GM23248 (cell line): ENCODE results near the gene PAFAH1B2. TPM values are rescaled to one million over a fixed set of nuclear protein-coding genes. Genes with fewer than 3 reads are reported as not detected.
"Not testable (repeated sequence)": the region's sequence is repeated elsewhere in the genome, so short reads cannot be mapped to it uniquely, and the experiment has no call there.

Experiments used
- DNase-seq: peaks from one replicate; pipeline ENCODE4 v3.0.0-alpha.2; 2015
- H2AFZ ChIP-seq: fragments of 200-600 bp; sonication (generic); 2 replicates; pipeline ENCODE4 v1.6.1; 2016; ENCODE audit warnings: antibody characterized with exemption
- H3F3A ChIP-seq: fragments of 200-600 bp; sonication (generic); 2 replicates; pipeline ENCODE4 v1.6.1; 2016; ENCODE audit warnings: mild to moderate bottlenecking, antibody characterized with exemption, mixed run types; ENCODE audit not compliant: insufficient read depth
- H3K27ac ChIP-seq: fragments of 200-600 bp; sonication (generic); 2 replicates; pipeline ENCODE4 v1.5.1; 2016; ENCODE audit warnings: mild to moderate bottlenecking
- H3K27me3 ChIP-seq: fragments of 200-600 bp; sonication (generic); replicated peaks from 2 replicates; pipeline ENCODE4 v1.6.1; 2016; ENCODE audit warnings: mild to moderate bottlenecking; ENCODE audit not compliant: insufficient read depth
- H3K36me3 ChIP-seq: fragments of 200-600 bp; sonication (generic); 2 replicates; pipeline ENCODE4 v1.6.1; 2016; ENCODE audit warnings: low read depth, mild to moderate bottlenecking
- H3K4me1 ChIP-seq: fragments of 200-600 bp; sonication (generic); 2 replicates; pipeline ENCODE4 v1.6.1; 2016; ENCODE audit warnings: mild to moderate bottlenecking; ENCODE audit not compliant: insufficient read depth
- H3K4me2 ChIP-seq: fragments of 200-600 bp; sonication (generic); one replicate; pipeline ENCODE4 v1.6.1; 2016; ENCODE audit warnings: mild to moderate bottlenecking; ENCODE audit not compliant: unreplicated experiment
- H3K4me3 ChIP-seq: fragments of 200-600 bp; sonication (generic); 2 replicates; pipeline ENCODE4 v1.5.1; 2016; ENCODE audit warnings: mild to moderate bottlenecking
- H3K79me2 ChIP-seq: fragments of 200-600 bp; sonication (generic); 2 replicates; pipeline ENCODE4 v1.6.1; 2016; ENCODE audit warnings: mild to moderate bottlenecking; ENCODE audit not compliant: insufficient read depth
- H3K9ac ChIP-seq: fragments of 200-600 bp; sonication (generic); 2 replicates; pipeline ENCODE4 v1.6.1; 2016; ENCODE audit warnings: mild to moderate bottlenecking
- H3K9me2 ChIP-seq: fragments of 200-600 bp; sonication (generic); 2 replicates; pipeline ENCODE4 v1.6.1; 2016; ENCODE audit warnings: mixed run types, mild to moderate bottlenecking, moderate library complexity; ENCODE audit not compliant: insufficient read depth
- H3K9me3 ChIP-seq: fragments of 200-600 bp; sonication (generic); one replicate; pipeline ENCODE4 v1.6.1; 2017; ENCODE audit warnings: low read depth
- H4K20me1 ChIP-seq: fragments of 200-600 bp; sonication (generic); 2 replicates; pipeline ENCODE4 v1.6.0; 2016; ENCODE audit not compliant: insufficient read depth
- EZH2 ChIP-seq: fragments of 200-600 bp; sonication (generic); IDR thresholded peaks from 2 replicates; pipeline ENCODE4 v1.6.1; 2018; ENCODE audit warnings: antibody characterized with exemption, mild to moderate bottlenecking; ENCODE audit not compliant: insufficient read depth, poor library complexity, severe bottlenecking
- EZH2phosphoT487 ChIP-seq: fragments of 200-600 bp; sonication (generic); IDR thresholded peaks from 2 replicates; pipeline ENCODE4 v1.6.1; 2018; ENCODE audit warnings: antibody characterized with exemption, moderate library complexity, mild to moderate bottlenecking, low read depth; ENCODE audit not compliant: insufficient read depth
- WGBS, 2 experiments: methylation state at CpG; one replicate each; pipeline ENCODE4 v1.1.6; 2015 to 2017; ENCODE audit warnings: low lambda C conversion rate in 2 of 2, low coverage in 1 of 2; ENCODE audit errors: missing lambda C conversion rate in 2 of 2; 5-methylcytosine and 5-hydroxymethylcytosine counted together
- in situ Hi-C: fragments of 300-500 bp; cut with MboI; formaldehyde crosslinking; loops from 2 replicates; pipeline ENCODE4 v1.15.0; 2020
- polyA plus RNA-seq: library from polyadenylated mRNA; unstranded; fragments of >200 nt; fragmentation: Nextera tagmentation; extraction: Ambion mirVana; gene quantifications from 2 replicates; pipeline ENCODE4 v1.2.1, GENCODE V29; 2016
- total RNA-seq: library from RNA; depleted of rRNA; stranded (reverse); fragments of >200 nt; shearing (Covaris generic); gene quantifications from 2 replicates; pipeline ENCODE4 v1.2.3, GENCODE V29; 2014

The PAFAH1B2 gene
- total and polyA plus RNA-seq, 2 experiments from 2014 or later = 116 to 140 TPM

DNA sequence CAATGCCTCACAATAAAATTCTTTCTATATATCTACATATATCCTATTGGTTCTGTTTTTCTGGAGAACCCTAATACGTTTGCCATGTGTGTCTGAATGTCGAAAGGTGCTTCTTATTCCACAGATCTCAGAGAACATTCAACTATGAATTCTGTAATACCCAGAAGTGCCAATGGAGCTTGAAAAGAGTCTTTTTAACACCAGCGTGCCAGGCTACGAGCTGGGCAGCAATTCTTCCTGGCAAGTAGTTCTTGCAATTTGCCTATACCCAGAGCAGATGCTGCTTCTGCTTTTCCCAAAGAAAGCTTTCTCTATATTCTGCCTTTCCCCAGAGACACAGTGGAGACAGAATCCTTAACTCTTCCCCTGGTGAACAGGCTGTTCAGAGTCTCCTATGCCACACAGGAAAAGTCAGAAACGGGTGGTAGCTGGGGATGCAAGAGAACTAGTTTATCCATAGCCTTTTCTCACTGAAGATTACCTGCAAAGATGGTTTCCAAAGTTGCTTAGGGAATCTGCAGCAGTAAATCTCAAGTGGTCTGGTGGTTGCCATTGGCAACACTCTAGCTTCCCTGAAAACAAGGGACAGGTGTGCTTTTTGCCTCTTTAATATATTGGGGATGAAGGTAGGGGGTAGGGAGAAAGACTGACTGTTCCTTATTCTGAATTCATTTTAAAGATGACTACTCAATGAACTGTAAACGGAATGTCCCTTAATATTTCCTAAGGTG, 16.8 kb upstream of the PAFAH1B2 start:
- Histone ChIP-seq H3K9ac (no peak overlapping the region), H3F3A (no peaks in the 10 kb centered on the region), H3K9me2 (no peaks in the 10 kb centered on the region), H3K79me2 (no peaks in the 10 kb centered on the region), H3K9me3 (no peaks in the 10 kb centered on the region), H3K36me3 (no peaks in the 10 kb centered on the region), H3K27ac (no peak overlapping the region), H3K4me2 (no peak overlapping the region), H3K4me3 (no peak overlapping the region), H4K20me1 (no peaks in the 10 kb centered on the region), H2AFZ (no peak overlapping the region), H3K27me3 (peaks cover 8% of the 10 kb centered on the region), H3K4me1 (no peaks in the 10 kb centered on the region)
- 59 to 64% methylated on average over 6 of the region's 6 CpGs for WGBS, 2 experiments
- TF ChIP-seq EZH2 = no peak
- no peak for TF ChIP-seq EZH2phosphoT487
- no peak for DNase-seq
- in situ Hi-C loops = no loop called here

DNA sequence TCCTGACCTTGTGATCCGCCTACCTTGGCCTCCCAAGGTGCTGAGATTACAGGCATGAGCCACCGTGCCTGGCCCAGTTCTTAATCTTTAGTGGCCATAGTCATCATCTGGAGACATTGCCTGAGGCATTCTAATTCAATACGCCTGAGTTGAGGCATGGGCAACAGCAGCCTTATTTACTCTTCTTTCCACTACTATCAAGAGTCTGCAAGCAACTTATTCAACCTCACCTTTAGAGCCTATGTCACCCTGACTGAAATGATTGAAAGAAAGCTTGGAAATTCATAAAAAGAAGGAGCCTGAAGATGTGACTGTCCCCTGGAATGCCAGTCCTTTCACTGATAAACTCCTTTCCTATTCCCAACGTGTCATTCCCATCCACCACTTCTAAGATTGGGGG, 15.8 kb upstream of the PAFAH1B2 start:
- Histone ChIP-seq H2AFZ (no peak overlapping the region), H3K9me3 (no peaks in the 10 kb centered on the region), H3K4me1 (no peaks in the 10 kb centered on the region), H3K79me2 (no peaks in the 10 kb centered on the region), H3F3A (no peaks in the 10 kb centered on the region), H3K4me3 (no peak overlapping the region), H3K9ac (no peak overlapping the region), H3K4me2 (no peak overlapping the region), H3K27ac (no peak overlapping the region), H3K9me2 (no peaks in the 10 kb centered on the region), H3K36me3 (no peaks in the 10 kb centered on the region), H3K27me3 (peaks cover 8% of the 10 kb centered on the region), H4K20me1 (no peaks in the 10 kb centered on the region)
- TF ChIP-seq EZH2phosphoT487 = no peak
- WGBS, 2 experiments = 63 to 68% methylated on average over 4 of the region's 4 CpGs
- in situ Hi-C loops = no loop called here
- DNase-seq = no peak

DNA sequence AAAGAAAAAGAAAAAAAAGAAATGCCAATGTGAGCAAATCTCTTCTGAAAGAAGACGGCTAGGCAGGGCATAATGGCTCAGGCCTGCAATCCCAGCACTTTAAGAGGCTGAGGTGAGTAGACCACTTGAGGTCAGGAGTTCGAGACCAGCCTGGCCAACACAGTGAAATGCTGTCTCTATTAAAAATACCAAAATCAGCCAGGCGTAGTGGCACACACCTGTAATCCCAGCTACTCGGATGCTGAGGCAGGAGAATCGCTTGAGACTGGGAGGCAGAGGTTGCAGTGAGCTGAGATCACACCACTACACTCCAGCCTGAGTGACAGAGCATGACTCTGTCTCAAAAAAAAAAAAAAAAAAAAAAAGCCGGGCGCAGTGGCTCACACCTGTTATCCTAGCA, 13.7 kb upstream of the PAFAH1B2 start:
- H3K79me2 ChIP-seq, H2AFZ ChIP-seq, H3F3A ChIP-seq, H3K27ac ChIP-seq, H3K9me3 ChIP-seq, DNase-seq, H3K27me3 ChIP-seq, H3K9me2 ChIP-seq, H3K4me3 ChIP-seq, H3K4me1 ChIP-seq, in situ Hi-C loops, H4K20me1 ChIP-seq, H3K4me2 ChIP-seq, H3K36me3 ChIP-seq, H3K9ac ChIP-seq: not testable (repeated sequence)
- WGBS, 2 experiments = 80 to 84% methylated on average over 5 to 7 of the region's 7 CpGs

DNA sequence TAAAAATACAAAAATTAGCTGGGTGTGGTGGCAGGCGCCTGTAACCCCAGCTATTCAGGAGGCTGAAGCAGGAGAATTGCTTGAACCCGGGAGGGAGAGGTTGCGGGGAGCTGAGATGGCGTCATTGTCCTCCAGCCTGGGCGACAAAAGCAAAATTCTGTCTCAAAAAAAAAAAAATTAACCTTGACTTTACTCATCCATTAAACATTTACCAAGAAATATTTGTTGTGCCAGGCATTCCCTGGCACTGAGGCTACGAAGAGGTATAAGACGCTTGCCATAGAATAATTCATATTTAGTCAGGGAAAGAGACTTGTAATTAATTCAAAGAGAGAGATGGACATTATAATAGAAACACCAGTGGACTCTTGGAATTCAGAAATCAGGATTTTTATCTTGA, 13.2 kb upstream of the PAFAH1B2 start:
- H3K4me3 ChIP-seq = no peak overlapping the region
- H3F3A ChIP-seq = no peaks in the 10 kb centered on the region
- H3K79me2 ChIP-seq = no peaks in the 10 kb centered on the region
- TF ChIP-seq EZH2phosphoT487 (no peak), EZH2 (no peak)
- no peaks in the 10 kb centered on the region for H3K4me1 ChIP-seq
- DNase-seq = no peak
- no peak overlapping the region for H3K9ac ChIP-seq
- H2AFZ ChIP-seq = no peak overlapping the region
- H3K27ac ChIP-seq = no peak overlapping the region
- H3K9me2 ChIP-seq = no peaks in the 10 kb centered on the region
- H4K20me1 ChIP-seq = no peaks in the 10 kb centered on the region
- WGBS, 2 experiments = 92% methylated on average over 7 of the region's 7 CpGs
- in situ Hi-C loops = no loop called here
- H3K4me2 ChIP-seq = no peak overlapping the region
- H3K9me3 ChIP-seq = no peaks in the 10 kb centered on the region
- H3K27me3 ChIP-seq = peaks cover 6% of the 10 kb centered on the region
- H3K36me3 ChIP-seq = no peaks in the 10 kb centered on the region

DNA sequence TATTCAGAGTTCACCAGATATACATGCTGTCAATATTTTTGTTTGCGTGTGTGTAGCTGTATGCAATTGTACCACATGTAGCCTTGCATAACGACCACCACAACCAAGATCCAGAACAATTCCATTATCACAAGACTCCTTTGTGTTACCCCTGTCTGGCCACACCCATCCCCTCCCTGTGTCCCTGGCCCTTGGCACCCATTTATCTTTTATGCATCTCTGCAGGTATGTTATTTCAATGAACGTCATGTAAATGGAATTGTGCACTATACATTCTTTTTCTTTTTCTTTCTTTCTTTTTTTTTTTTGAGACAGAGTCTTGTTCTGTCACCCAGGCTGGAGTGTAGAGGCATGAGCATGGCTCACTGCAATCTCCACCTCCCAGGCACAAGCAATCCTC, 9.7 kb upstream of the PAFAH1B2 start:
- no peaks in the 10 kb centered on the region for H3K27me3 ChIP-seq
- H3K4me2 ChIP-seq = no peak overlapping the region
- no peaks in the 10 kb centered on the region for H4K20me1 ChIP-seq
- no peak for TF ChIP-seq EZH2
- TF ChIP-seq EZH2phosphoT487 = no peak
- H3K36me3 ChIP-seq = no peaks in the 10 kb centered on the region
- no peaks in the 10 kb centered on the region for H3K4me1 ChIP-seq
- H2AFZ ChIP-seq = no peak overlapping the region
- no peaks in the 10 kb centered on the region for H3K79me2 ChIP-seq
- no peaks in the 10 kb centered on the region for H3K9me2 ChIP-seq
- in situ Hi-C loops = no loop called here
- H3F3A ChIP-seq = no peaks in the 10 kb centered on the region
- H3K9ac ChIP-seq = no peak overlapping the region
- no peak overlapping the region for H3K27ac ChIP-seq
- 44 to 52% methylated on average over 2 of the region's 3 CpGs for WGBS, 2 experiments
- no peaks in the 10 kb centered on the region for H3K9me3 ChIP-seq
- H3K4me3 ChIP-seq = no peak overlapping the region
- DNase-seq = no peak

DNA sequence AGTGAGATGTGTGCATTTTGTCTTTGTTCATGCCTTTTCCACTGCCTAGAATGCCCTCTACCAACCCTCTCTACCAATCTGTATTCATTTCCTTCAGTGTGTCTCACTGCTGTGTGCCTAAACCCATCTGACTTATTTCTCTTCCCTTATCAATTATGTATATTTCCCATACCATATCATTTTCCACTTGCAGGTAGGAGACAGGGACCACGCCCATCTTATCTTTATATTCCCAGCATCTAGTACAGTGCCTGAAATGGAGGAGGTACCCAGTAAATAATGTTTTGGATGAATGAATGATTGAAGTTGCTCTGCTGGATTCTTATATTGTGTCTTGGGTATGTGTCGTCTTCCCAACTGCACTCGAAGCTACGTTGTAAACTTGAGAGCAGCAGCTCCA, 9.1 kb upstream of the PAFAH1B2 start:
- H3F3A ChIP-seq, in situ Hi-C loops, H3K4me2 ChIP-seq, H4K20me1 ChIP-seq, H3K27ac ChIP-seq, H3K4me3 ChIP-seq, H3K27me3 ChIP-seq, H3K79me2 ChIP-seq, H3K4me1 ChIP-seq, H3K36me3 ChIP-seq, DNase-seq, H3K9ac ChIP-seq, H3K9me2 ChIP-seq, H3K9me3 ChIP-seq, H2AFZ ChIP-seq: not testable (repeated sequence)
- 63 to 73% methylated on average over 1 of the region's 4 CpGs for WGBS, 2 experiments
